A673 (cell line): Measurements from ENCODE around the gene MAP2K5. TPM values are rescaled to one million over a fixed set of nuclear protein-coding genes. Genes with fewer than 3 reads are reported as not detected.

Experiments used
- BruUV-seq: library from RNA; stranded (reverse); fragments of 400-500 nt; replicated peaks from 2 replicates; lab custom pipeline; 2021; lab: Mats Ljungman, UMichigan
- CTCF ChIA-PET: fragments of 300-600 bp; sonication (Branson Sonifier 250); formaldehyde crosslinking; loops from one replicate; lab custom pipeline; 2022; ENCODE audit warnings: antibody characterized with exemption; lab: Charles Lee
- POLR2A ChIA-PET: fragments of 300-600 bp; sonication (Branson Sonifier 250); formaldehyde crosslinking; loops from one replicate; lab custom pipeline; 2022; ENCODE audit warnings: antibody characterized with exemption; ENCODE audit not compliant: low non-redundant PET; lab: Charles Lee
- DNase-seq: peaks from one replicate; pipeline ENCODE4 v3.0.0-alpha.2; 2015; ENCODE audit warnings: low spot score
- H3K27ac ChIP-seq: fragments of 200-600 bp; sonication (generic); 2 replicates; pipeline ENCODE4 v1.5.1; 2016; ENCODE audit warnings: mixed run types, low read depth, mild to moderate bottlenecking, mixed read lengths, antibody characterized with exemption, low read length; ENCODE audit not compliant: poor library complexity, severe bottlenecking
- H3K27me3 ChIP-seq: fragments of 200-600 bp; sonication (generic); replicated peaks from 2 replicates; pipeline ENCODE4 v1.6.1; 2017; ENCODE audit warnings: mixed run types, low read depth, mild to moderate bottlenecking, mixed read lengths, antibody characterized with exemption, low read length; ENCODE audit not compliant: insufficient read depth, poor library complexity
- H3K36me3 ChIP-seq: fragments of 200-600 bp; sonication (generic); 2 replicates; pipeline ENCODE4 v1.6.1; 2016; ENCODE audit warnings: mixed run types, mild to moderate bottlenecking, mixed read lengths, antibody characterized with exemption, low read length; ENCODE audit not compliant: insufficient read depth, poor library complexity, severe bottlenecking
- H3K4me1 ChIP-seq: fragments of 200-600 bp; sonication (generic); 2 replicates; pipeline ENCODE4 v1.6.1; 2017; ENCODE audit warnings: mixed run types, mild to moderate bottlenecking, mixed read lengths, antibody characterized with exemption, low read length; ENCODE audit not compliant: insufficient read depth, poor library complexity, severe bottlenecking
- H3K4me3 ChIP-seq: fragments of 200-600 bp; sonication (generic); 2 replicates; pipeline ENCODE4 v1.5.1; 2016; ENCODE audit warnings: low read depth, mixed run types, mild to moderate bottlenecking, mixed read lengths, low read length; ENCODE audit not compliant: poor library complexity, severe bottlenecking
- H3K9me3 ChIP-seq: fragments of 200-600 bp; sonication (generic); 2 replicates; pipeline ENCODE4 v1.6.1; 2016; ENCODE audit warnings: mixed run types, low read depth, mild to moderate bottlenecking, mixed read lengths, antibody characterized with exemption, low read length; ENCODE audit not compliant: poor library complexity, severe bottlenecking
- EZH2 ChIP-seq: fragments of 200-600 bp; sonication (generic); IDR thresholded peaks from 2 replicates; pipeline ENCODE4 v1.6.1; 2017; ENCODE audit warnings: borderline replicate concordance, low read depth, mild to moderate bottlenecking, mixed read lengths, antibody characterized with exemption, low read length; ENCODE audit not compliant: poor library complexity, severe bottlenecking
- intact Hi-C: fragments of 100-400 bp; cut with micrococcal nuclease; formaldehyde crosslinking; loops from one replicate; pipeline ENCODE4 v1.10.0; 2022; ENCODE audit not compliant: unreplicated experiment
- total RNA-seq: library from RNA; stranded (reverse); gene quantifications from 2 replicates; pipeline ENCODE4 v1.2.3, GENCODE V29; 2021
- TF ChIP-seq, protein P1 (sequence below): fragments of 300-800, 200-600 bp; sonication (generic); conservative IDR thresholded peaks from 2 replicates; pipeline ENCODE4 v1.5.1; 2017; ENCODE audit warnings: low read depth, mild to moderate bottlenecking, antibody characterized with exemption, low read length, moderate library complexity, mixed read lengths

MAP2K5 gene
- total RNA-seq, 1 experiment from 2014 or later: 62.8 TPM

DNA sequence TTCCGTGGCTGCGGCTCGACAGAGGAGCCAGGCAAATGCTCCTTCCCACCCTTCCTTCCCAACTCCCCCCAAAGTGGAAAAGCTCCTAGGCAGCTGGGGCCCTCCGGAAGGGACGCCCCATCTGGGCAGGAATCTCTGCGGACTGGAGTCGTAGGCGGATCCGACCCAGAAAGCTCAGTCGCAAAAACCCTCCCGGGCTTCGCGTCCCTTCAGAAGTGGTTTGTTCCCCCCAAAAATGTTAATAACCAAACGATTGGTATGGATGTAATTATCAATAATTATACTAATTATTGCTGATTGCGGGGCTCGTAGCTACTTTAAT lies 293.6 kb downstream of the MAP2K5 start:
- H3K27me3 ChIP-seq: peaks cover 50% of the 10 kb centered on the region
- peaks cover 22% of the 10 kb centered on the region for H3K4me1 ChIP-seq
- peak overlapping the region; percentile 45 for H3K4me3 ChIP-seq
- intact Hi-C loops: loop anchor here (1.0 to 10.0 kb wide), 4 partner anchors 379 to 889 kb away; no protein-coding TSS in a partner anchor
- H3K9me3 ChIP-seq: no peaks in the 10 kb centered on the region
- no peak for DNase-seq
- BruUV-seq: no TSS peak
- no peaks in the 10 kb centered on the region for H3K36me3 ChIP-seq
- ChIA-PET CTCF (interaction anchor here (0.7 to 2.6 kb wide), 5 partner anchors 335 to 436 kb away, joined by 3 to 11 read pairs (median 3); no protein-coding TSS in a partner anchor), POLR2A (no interaction called here)
- no peak overlapping the region for H3K27ac ChIP-seq
- TF ChIP-seq, protein P1, sequence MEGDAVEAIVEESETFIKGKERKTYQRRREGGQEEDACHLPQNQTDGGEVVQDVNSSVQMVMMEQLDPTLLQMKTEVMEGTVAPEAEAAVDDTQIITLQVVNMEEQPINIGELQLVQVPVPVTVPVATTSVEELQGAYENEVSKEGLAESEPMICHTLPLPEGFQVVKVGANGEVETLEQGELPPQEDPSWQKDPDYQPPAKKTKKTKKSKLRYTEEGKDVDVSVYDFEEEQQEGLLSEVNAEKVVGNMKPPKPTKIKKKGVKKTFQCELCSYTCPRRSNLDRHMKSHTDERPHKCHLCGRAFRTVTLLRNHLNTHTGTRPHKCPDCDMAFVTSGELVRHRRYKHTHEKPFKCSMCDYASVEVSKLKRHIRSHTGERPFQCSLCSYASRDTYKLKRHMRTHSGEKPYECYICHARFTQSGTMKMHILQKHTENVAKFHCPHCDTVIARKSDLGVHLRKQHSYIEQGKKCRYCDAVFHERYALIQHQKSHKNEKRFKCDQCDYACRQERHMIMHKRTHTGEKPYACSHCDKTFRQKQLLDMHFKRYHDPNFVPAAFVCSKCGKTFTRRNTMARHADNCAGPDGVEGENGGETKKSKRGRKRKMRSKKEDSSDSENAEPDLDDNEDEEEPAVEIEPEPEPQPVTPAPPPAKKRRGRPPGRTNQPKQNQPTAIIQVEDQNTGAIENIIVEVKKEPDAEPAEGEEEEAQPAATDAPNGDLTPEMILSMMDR: no peak
- TF ChIP-seq EZH2: no peak

DNA sequence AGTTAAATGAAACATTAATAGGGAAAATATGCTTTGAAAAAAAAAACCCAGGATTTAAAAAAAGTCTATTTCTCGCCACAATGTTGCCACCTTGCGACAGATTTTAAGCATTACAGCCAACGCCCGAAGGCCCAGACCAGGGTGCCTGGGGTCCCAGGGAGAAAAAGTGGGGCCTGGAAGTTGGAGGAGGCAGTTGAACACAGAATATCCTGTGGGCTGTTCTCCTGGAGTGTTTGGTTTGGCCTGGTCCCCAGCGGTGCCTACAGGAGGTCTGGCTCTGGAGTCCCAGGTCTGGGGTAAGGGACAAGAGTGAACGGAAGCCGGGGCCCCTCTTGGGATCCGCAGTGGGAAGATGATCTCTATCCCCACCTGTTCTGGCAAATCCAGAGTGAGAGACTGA lies 294.0 kb downstream of the MAP2K5 start:
- TF ChIP-seq, protein P1: peak; percentile 89
- no peak for TF ChIP-seq EZH2
- intact Hi-C loops: loop anchor here (1.0 to 10.0 kb wide), 4 partner anchors 379 to 890 kb away; no protein-coding TSS in a partner anchor
- H3K4me1 ChIP-seq: peaks cover 26% of the 10 kb centered on the region
- no TSS peak for BruUV-seq
- ChIA-PET POLR2A (no interaction called here), CTCF (interaction anchor here (0.7 to 2.6 kb wide), 4 partner anchors 380 to 436 kb away, joined by 3 to 11 read pairs (median 3); no protein-coding TSS in a partner anchor)
- H3K27ac ChIP-seq: no peak overlapping the region
- H3K4me3 ChIP-seq: peak overlapping the region; percentile 45
- no peaks in the 10 kb centered on the region for H3K36me3 ChIP-seq
- no peaks in the 10 kb centered on the region for H3K9me3 ChIP-seq
- peak; percentile 60 for DNase-seq
- peaks cover 46% of the 10 kb centered on the region for H3K27me3 ChIP-seq

DNA sequence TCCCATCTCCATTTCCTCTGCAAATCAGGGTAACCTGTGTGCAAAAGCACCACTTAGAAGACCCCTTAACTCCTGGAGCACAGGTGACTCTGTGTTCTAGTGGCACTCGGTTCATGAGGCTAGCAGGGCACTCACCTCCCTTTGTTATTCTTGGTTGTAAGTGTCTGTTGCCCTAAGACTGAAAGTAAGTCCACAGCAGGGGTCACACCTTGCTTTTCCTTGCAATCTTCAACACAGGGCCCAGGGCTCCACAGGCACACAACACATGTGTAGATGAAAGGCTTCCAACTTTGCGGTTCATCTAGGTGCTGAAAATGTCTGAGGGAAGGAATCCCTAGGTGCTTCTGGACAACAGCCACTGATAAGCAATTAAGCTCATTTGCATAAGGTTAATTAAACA lies 294.5 kb downstream of the MAP2K5 start:
- Histone ChIP-seq H3K4me1 (peaks cover 26% of the 10 kb centered on the region), H3K27ac (no peak overlapping the region), H3K27me3 (peaks cover 44% of the 10 kb centered on the region), H3K4me3 (no peak overlapping the region), H3K9me3 (no peaks in the 10 kb centered on the region), H3K36me3 (no peaks in the 10 kb centered on the region)
- CTCF ChIA-PET: no interaction called here
- no peak for DNase-seq
- no TSS peak for BruUV-seq
- TF ChIP-seq, protein P1: no peak
- intact Hi-C loops: loop anchor here (1.0 to 10.0 kb wide), 4 partner anchors 380 to 890 kb away; no protein-coding TSS in a partner anchor
- POLR2A ChIA-PET: no interaction called here
